ENCODE data around the gene QKI.
"Not testable (repeated sequence)": the region's sequence is repeated elsewhere in the genome, so short reads cannot be mapped to it uniquely, and the experiment has no call there.

The QKI gene

DNA sequence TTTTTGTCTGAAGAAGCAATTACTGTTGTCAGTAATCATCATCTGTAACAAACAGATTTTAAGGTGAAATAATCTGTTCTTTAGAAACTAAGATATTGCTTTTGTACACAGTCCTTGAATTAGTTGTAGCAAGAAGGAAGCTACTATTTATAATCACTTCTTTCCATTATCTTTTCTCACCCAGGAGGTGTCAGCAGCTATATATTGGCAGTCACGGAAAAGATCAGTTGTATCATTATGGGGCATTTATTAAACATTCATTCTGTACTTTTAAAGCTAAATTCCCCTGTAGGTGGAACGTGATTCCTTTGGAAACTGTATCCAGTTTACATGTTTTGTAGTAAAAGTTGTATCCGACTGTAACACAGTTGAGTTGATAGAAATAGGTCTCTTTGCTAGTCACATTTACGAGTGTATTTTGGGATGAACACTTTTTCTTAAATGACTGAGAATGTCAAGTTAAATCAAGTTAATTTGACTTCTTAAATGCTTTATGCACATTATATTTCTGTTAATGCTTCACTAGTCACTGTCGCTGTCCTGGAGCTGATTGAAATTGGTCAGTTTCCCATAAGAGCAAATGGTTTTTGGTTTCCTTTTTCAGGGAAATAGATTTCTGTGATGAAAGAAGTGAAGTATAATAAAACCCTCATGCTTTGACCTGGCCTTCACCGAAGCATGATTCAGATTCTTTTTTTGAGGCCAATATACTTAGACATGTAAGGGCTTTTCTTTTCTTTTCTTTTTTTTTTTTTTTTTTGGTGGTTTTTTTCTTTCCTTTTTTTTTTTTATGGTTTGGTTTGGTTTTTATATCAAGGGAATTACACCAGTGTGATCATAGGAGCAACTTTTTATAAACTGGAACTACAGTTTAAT is 5.1 kb downstream of the QKI start:
- DNase-seq = no peak
- Histone ChIP-seq H3K9me3 (ENCODE audit: control insufficient read depth, low read length) (no peaks in the 10 kb centered on the region), H3K4me1 (ENCODE audit: control insufficient read depth, insufficient read depth, low read length, poor library complexity, severe bottlenecking) (peaks cover 3% of the 10 kb centered on the region), H3K27ac (ENCODE audit: insufficient read depth, low read length, poor library complexity, severe bottlenecking) (no peak overlapping the region), H3K4me3 (ENCODE audit: insufficient read depth, low read depth, low read length, poor library complexity, severe bottlenecking) (no peak overlapping the region), H3K27me3 (replicated peaks; ENCODE audit: control insufficient read depth, insufficient read depth, low read length, poor library complexity, severe bottlenecking) (no peaks in the 10 kb centered on the region), H3K36me3 (ENCODE audit: control insufficient read depth, insufficient read depth, low read length) (no peaks in the 10 kb centered on the region)

DNA sequence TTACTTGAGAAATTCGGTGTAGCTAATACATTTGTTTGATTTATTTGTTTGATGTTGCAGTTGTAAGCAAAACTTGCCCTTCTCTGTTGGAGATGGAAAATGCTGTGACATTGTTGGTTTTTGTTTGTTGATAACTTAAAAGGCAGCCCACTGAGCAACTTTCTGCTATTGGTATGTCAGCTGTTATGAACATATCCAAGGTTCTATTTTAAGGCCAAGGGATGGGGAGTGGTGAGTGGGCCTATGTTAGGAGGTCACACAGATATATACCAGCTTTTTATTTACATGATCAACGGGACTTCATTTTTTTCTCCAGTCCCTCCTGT is 5.7 kb downstream of the QKI start:
- no peak for DNase-seq
- Histone ChIP-seq H3K9me3 (ENCODE audit: control insufficient read depth, low read length) (no peaks in the 10 kb centered on the region), H3K4me1 (ENCODE audit: control insufficient read depth, insufficient read depth, low read length, poor library complexity, severe bottlenecking) (peaks cover 3% of the 10 kb centered on the region), H3K27me3 (replicated peaks; ENCODE audit: control insufficient read depth, insufficient read depth, low read length, poor library complexity, severe bottlenecking) (no peaks in the 10 kb centered on the region), H3K36me3 (ENCODE audit: control insufficient read depth, insufficient read depth, low read length) (no peaks in the 10 kb centered on the region), H3K27ac (ENCODE audit: insufficient read depth, low read length, poor library complexity, severe bottlenecking) (no peak overlapping the region), H3K4me3 (ENCODE audit: insufficient read depth, low read depth, low read length, poor library complexity, severe bottlenecking) (no peak overlapping the region)

DNA sequence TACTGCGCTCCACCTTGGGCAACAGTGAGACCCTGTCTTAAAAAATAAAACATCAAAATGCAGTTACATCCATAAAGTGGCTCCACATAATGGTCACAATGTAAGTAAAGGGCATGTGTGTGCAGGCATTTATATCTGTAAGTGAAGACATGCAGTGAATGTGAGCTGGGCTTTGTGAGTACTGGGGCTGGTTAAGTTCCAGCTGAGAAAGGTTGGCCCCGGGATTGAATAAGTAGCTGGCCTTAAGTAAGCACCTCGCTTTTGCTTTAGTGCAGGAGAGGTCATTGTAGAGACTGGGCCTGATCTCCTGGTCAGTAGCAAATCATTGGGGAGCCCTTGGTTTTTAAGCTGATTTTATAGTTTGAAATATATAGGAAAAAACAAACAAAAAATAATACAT is 8.0 kb downstream of the QKI start:
- no peaks in the 10 kb centered on the region for H3K36me3 ChIP-seq (ENCODE audit: control insufficient read depth, insufficient read depth, low read length)
- no peaks in the 10 kb centered on the region for H3K27me3 ChIP-seq (replicated peaks; ENCODE audit: control insufficient read depth, insufficient read depth, low read length, poor library complexity, severe bottlenecking)
- peaks cover 3% of the 10 kb centered on the region for H3K4me1 ChIP-seq (ENCODE audit: control insufficient read depth, insufficient read depth, low read length, poor library complexity, severe bottlenecking)
- DNase-seq = no peak
- no peak overlapping the region for H3K4me3 ChIP-seq (ENCODE audit: insufficient read depth, low read depth, low read length, poor library complexity, severe bottlenecking)
- H3K27ac ChIP-seq (ENCODE audit: insufficient read depth, low read length, poor library complexity, severe bottlenecking) = no peak overlapping the region
- H3K9me3 ChIP-seq (ENCODE audit: control insufficient read depth, low read length) = no peaks in the 10 kb centered on the region

DNA sequence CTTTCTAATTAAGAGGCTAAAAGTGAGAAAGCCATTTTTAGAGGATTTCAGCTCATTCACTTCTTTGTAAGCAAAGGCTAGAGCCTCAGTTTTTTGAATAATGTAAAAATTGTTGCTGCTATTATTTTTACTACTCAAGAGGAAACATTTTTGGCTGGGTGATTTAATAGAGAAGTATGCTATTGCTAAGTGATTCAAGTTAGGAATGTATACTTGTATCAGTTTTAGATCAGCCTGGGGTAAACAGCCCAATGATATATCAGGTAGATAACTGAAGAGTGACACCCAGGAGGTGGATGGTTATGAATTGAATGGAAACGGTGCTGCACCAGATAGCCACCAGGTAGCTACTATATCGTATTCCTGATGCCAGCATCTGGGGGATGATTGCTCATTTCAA is 9.2 kb downstream of the QKI start:
- H3K27me3 ChIP-seq (replicated peaks; ENCODE audit: control insufficient read depth, insufficient read depth, low read length, poor library complexity, severe bottlenecking) = no peaks in the 10 kb centered on the region
- DNase-seq = no peak
- H3K4me1 ChIP-seq (ENCODE audit: control insufficient read depth, insufficient read depth, low read length, poor library complexity, severe bottlenecking) = peaks cover under 1% of the 10 kb centered on the region
- H3K9me3 ChIP-seq (ENCODE audit: control insufficient read depth, low read length) = no peaks in the 10 kb centered on the region
- no peak overlapping the region for H3K27ac ChIP-seq (ENCODE audit: insufficient read depth, low read length, poor library complexity, severe bottlenecking)
- no peaks in the 10 kb centered on the region for H3K36me3 ChIP-seq (ENCODE audit: control insufficient read depth, insufficient read depth, low read length)
- no peak overlapping the region for H3K4me3 ChIP-seq (ENCODE audit: insufficient read depth, low read depth, low read length, poor library complexity, severe bottlenecking)

DNA sequence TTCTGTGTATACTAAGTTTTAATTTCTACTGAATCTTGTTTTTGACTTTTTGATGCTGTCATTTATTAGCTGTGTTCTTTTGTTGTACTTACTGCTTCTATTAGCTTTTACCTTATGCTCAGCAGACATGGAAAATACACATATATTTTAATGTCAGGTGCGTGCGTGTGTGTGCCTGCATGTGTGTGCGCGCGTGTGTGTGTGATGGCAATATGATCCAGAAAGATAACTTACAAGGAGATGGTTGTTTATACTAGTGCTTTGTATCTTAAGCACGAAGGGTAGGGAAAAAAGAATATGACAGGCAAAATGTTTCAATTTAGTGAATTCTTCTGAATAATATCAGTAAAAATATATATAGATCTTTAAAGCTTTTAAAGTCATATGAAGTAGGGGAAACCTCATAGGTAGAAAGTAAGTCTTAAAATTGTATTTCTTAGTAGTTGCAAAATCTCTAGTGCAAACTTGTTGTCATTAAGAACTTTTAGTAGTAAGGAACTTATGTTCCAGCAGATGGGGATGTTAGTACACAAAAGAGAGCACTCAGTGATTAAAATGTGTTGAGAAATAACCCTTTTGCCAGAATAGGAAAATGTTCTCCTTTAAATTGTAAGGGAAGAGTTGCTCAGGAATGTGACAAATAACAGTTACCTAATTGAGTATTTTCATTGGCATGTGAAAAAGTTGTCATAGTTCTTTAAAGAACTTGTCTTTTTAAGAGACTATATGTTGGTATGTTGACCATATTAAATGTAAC is 13.2 kb downstream of the QKI start:
- DNase-seq = no peak
- no peaks in the 10 kb centered on the region for H3K27me3 ChIP-seq (replicated peaks; ENCODE audit: control insufficient read depth, insufficient read depth, low read length, poor library complexity, severe bottlenecking)
- no peak overlapping the region for H3K27ac ChIP-seq (ENCODE audit: insufficient read depth, low read length, poor library complexity, severe bottlenecking)
- no peaks in the 10 kb centered on the region for H3K9me3 ChIP-seq (ENCODE audit: control insufficient read depth, low read length)
- no peaks in the 10 kb centered on the region for H3K36me3 ChIP-seq (ENCODE audit: control insufficient read depth, insufficient read depth, low read length)
- H3K4me3 ChIP-seq (ENCODE audit: insufficient read depth, low read depth, low read length, poor library complexity, severe bottlenecking) = no peak overlapping the region
- H3K4me1 ChIP-seq (ENCODE audit: control insufficient read depth, insufficient read depth, low read length, poor library complexity, severe bottlenecking) = no peaks in the 10 kb centered on the region

DNA sequence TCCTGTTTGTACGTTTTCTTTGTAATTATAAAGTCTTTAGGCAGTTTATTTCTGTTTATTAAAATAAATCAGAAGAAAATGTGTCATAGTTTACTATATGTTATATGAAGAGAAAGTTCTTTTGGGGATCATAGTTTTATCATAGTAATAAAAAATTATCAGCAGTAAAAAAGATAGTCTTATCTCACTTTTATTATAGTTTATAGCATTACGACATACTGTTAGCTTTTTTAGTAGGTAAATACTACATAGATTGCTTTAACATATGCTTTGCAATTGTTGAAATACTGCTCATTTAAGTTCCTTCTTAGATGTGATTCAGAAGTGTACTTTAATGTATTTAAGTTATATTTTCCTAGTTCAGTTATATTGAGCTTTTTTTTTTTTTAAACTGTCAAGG is 13.9 kb downstream of the QKI start:
- no peaks in the 10 kb centered on the region for H3K4me1 ChIP-seq (ENCODE audit: control insufficient read depth, insufficient read depth, low read length, poor library complexity, severe bottlenecking)
- H3K27me3 ChIP-seq (replicated peaks; ENCODE audit: control insufficient read depth, insufficient read depth, low read length, poor library complexity, severe bottlenecking) = no peaks in the 10 kb centered on the region
- no peak overlapping the region for H3K27ac ChIP-seq (ENCODE audit: insufficient read depth, low read length, poor library complexity, severe bottlenecking)
- no peak for DNase-seq
- no peaks in the 10 kb centered on the region for H3K9me3 ChIP-seq (ENCODE audit: control insufficient read depth, low read length)
- H3K4me3 ChIP-seq (ENCODE audit: insufficient read depth, low read depth, low read length, poor library complexity, severe bottlenecking) = no peak overlapping the region
- no peaks in the 10 kb centered on the region for H3K36me3 ChIP-seq (ENCODE audit: control insufficient read depth, insufficient read depth, low read length)

DNA sequence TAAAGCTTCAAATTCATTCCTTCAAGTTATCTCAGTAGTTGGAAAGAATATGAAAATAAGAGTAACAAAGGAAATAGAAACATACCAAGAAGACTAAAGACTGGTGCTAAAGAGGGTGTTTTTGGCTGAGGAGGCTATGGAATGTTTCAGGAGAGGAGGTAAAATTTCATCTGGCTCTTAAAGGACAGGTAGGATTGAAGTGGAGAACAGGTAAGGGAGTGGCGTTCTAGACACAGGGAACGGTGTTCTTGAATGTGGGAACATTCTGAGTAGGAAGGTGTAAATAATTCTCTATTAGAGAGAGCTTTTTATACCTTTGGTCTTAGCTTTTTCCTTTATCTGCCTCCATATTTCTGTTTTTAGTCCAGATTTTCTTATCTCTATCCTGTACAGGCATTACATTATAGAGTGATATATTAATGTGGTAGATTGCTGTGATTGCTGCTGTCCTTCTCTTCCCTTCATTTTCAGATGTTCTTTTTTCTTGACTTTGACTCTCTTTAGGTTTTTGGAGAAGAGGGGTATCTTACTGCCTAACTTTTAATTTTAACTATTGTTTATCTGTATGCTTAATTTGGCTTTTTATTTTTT is 15.4 kb downstream of the QKI start:
- H3K36me3 ChIP-seq (ENCODE audit: control insufficient read depth, insufficient read depth, low read length) = no peaks in the 10 kb centered on the region
- no peaks in the 10 kb centered on the region for H3K27me3 ChIP-seq (replicated peaks; ENCODE audit: control insufficient read depth, insufficient read depth, low read length, poor library complexity, severe bottlenecking)
- H3K9me3 ChIP-seq (ENCODE audit: control insufficient read depth, low read length) = no peaks in the 10 kb centered on the region
- H3K4me1 ChIP-seq (ENCODE audit: control insufficient read depth, insufficient read depth, low read length, poor library complexity, severe bottlenecking) = peaks cover 2% of the 10 kb centered on the region
- no peak overlapping the region for H3K27ac ChIP-seq (ENCODE audit: insufficient read depth, low read length, poor library complexity, severe bottlenecking)
- DNase-seq = no peak
- H3K4me3 ChIP-seq (ENCODE audit: insufficient read depth, low read depth, low read length, poor library complexity, severe bottlenecking) = no peak overlapping the region

DNA sequence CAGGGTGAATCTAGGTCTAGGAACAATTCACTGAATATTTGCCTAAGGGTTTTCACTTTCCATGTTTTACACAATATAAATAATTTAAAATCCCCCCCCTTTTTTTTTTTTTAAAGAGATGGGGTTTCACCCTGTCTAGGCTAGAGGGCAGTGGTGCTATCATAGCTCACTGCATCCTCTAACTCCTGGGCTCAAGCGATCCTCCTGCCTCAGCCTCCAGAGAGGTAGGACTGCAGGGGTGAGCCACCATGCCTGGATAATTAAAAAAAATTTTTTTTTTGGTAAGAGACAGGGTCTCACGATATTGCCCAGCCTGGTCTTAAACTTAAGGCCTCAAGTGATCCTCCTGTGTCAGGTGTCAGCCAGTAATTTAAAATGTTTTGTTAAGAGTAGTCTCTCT is 17.8 kb downstream of the QKI start:
- no peak for DNase-seq
- no peaks in the 10 kb centered on the region for H3K9me3 ChIP-seq (ENCODE audit: control insufficient read depth, low read length)
- peaks cover 2% of the 10 kb centered on the region for H3K4me1 ChIP-seq (ENCODE audit: control insufficient read depth, insufficient read depth, low read length, poor library complexity, severe bottlenecking)
- H3K27ac ChIP-seq (ENCODE audit: insufficient read depth, low read length, poor library complexity, severe bottlenecking) = no peak overlapping the region
- H3K4me3 ChIP-seq (ENCODE audit: insufficient read depth, low read depth, low read length, poor library complexity, severe bottlenecking) = no peak overlapping the region
- H3K27me3 ChIP-seq (replicated peaks; ENCODE audit: control insufficient read depth, insufficient read depth, low read length, poor library complexity, severe bottlenecking) = no peaks in the 10 kb centered on the region
- no peaks in the 10 kb centered on the region for H3K36me3 ChIP-seq (ENCODE audit: control insufficient read depth, insufficient read depth, low read length)

DNA sequence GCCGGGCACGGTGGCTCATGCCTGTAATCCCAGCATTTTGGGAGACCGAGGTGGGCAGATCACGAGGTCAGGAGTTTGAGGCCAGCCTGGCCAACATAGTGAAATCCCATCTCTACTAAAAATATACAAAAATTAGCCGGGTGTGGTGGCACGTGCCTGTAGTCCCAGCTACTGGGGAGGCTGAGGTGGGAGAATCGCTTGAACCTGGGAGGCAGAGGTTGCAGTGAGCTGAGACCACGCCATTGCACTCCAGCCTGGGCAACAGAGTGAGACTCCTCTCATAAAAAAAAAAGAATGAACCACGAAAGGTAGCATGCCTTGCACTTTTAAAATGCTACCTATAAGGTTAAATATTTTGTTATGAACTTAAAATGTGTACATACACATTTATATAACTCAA is 19.0 kb downstream of the QKI start:
- H3K27me3 ChIP-seq (replicated peaks; ENCODE audit: control insufficient read depth, insufficient read depth, low read length, poor library complexity, severe bottlenecking); DNase-seq; H3K4me3 ChIP-seq (ENCODE audit: insufficient read depth, low read depth, low read length, poor library complexity, severe bottlenecking); H3K9me3 ChIP-seq (ENCODE audit: control insufficient read depth, low read length); H3K27ac ChIP-seq (ENCODE audit: insufficient read depth, low read length, poor library complexity, severe bottlenecking); H3K36me3 ChIP-seq (ENCODE audit: control insufficient read depth, insufficient read depth, low read length); H3K4me1 ChIP-seq (ENCODE audit: control insufficient read depth, insufficient read depth, low read length, poor library complexity, severe bottlenecking): not testable (repeated sequence)

DNA sequence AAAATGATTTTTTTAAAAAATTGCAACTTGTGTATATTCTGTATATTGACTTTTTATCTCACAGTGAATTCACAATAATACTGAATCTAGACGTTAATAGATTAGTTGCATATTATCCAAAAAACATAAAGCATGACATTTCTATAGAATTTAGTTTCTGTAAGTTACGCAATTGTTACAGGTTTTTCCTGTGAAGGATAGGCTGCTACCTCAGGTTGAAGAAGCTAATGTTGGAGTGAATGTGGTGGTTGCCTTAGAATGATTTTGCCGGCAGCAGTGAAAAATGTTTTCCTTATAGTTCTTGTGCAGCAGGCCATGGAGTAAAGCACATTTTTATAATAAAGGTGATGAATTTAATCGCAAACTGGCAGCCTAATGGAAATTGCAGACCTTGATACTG is 20.5 kb downstream of the QKI start:
- no peak for DNase-seq
- no peak overlapping the region for H3K4me3 ChIP-seq (ENCODE audit: insufficient read depth, low read depth, low read length, poor library complexity, severe bottlenecking)
- H3K36me3 ChIP-seq (ENCODE audit: control insufficient read depth, insufficient read depth, low read length) = no peaks in the 10 kb centered on the region
- no peak overlapping the region for H3K27ac ChIP-seq (ENCODE audit: insufficient read depth, low read length, poor library complexity, severe bottlenecking)
- H3K9me3 ChIP-seq (ENCODE audit: control insufficient read depth, low read length) = no peaks in the 10 kb centered on the region
- H3K27me3 ChIP-seq (replicated peaks; ENCODE audit: control insufficient read depth, insufficient read depth, low read length, poor library complexity, severe bottlenecking) = no peaks in the 10 kb centered on the region
- peaks cover 8% of the 10 kb centered on the region for H3K4me1 ChIP-seq (ENCODE audit: control insufficient read depth, insufficient read depth, low read length, poor library complexity, severe bottlenecking)
